ENCODE measurements around the gene CYRIA. TPM values are rescaled to one million over a fixed set of nuclear protein-coding genes. Genes with fewer than 3 reads are reported as not detected.

CYRIA gene
- polyA plus RNA-seq, 1 donor (not counting 4 experiments of a cell fraction or from before 2014, with no cell fraction given): 0.79 TPM

GRCh38 chr2:16654833-16655444, 10.7 kb downstream of the CYRIA start:
- no peaks in the 10 kb centered on the region for H4K20me1 ChIP-seq (ENCODE audit: control insufficient read depth, extremely low read depth, insufficient read depth, low read length)
- H3K27ac ChIP-seq (ENCODE audit: control insufficient read depth, insufficient read depth, low read length): no peak overlapping the region
- no peak for DNase-seq (ENCODE audit: low read depth, low spot score)

GRCh38 chr2:16653799-16654198, 11.8 kb downstream of the CYRIA start:
- TF ChIP-seq CTCF (optimal IDR thresholded peaks at IDR 0.05 in 1 of 3, IDR thresholded peaks at IDR 0.05 in 1 of 3, conservative IDR thresholded peaks at IDR 0.05 in 1 of 3; ENCODE audit: extremely low read depth in 1 of 3, insufficient read depth in 2 of 3, low read length in 3 of 3): no peak
- no peak for TF ChIP-seq EZH2 (IDR thresholded peaks at IDR 0.05; ENCODE audit: low read length)
- Histone ChIP-seq H3K9me3 (ENCODE audit: control insufficient read depth, low read depth, low read length) (no peaks in the 10 kb centered on the region), H3K27ac (ENCODE audit: control insufficient read depth, insufficient read depth, low read length) (no peak overlapping the region), H3K36me3 (ENCODE audit: control insufficient read depth in 2 of 2, extremely low read depth in 1 of 2, insufficient read depth in 2 of 2, low read length in 2 of 2) (no peaks in the 10 kb centered on the region), H3K27me3 (ENCODE audit: control insufficient read depth, extremely low read depth, insufficient read depth, low read length) (no peaks in the 10 kb centered on the region), H2AFZ (ENCODE audit: control insufficient read depth, low read length) (no peak overlapping the region), H3K4me1 (ENCODE audit: control insufficient read depth, extremely low read depth, insufficient read depth, low read length) (peaks cover 18% of the 10 kb centered on the region), H3K79me2 (ENCODE audit: control insufficient read depth, insufficient read depth, low read length) (no peaks in the 10 kb centered on the region), H3K4me2 (ENCODE audit: control insufficient read depth, extremely low read depth, insufficient read depth, low read depth, low read length) (no peak overlapping the region), H4K20me1 (ENCODE audit: control insufficient read depth, extremely low read depth, insufficient read depth, low read length) (no peaks in the 10 kb centered on the region), H3K9ac (ENCODE audit: control insufficient read depth, extremely low read depth, insufficient read depth, low read length) (no peak overlapping the region), H3K9me1 (ENCODE audit: control insufficient read depth, extremely low read depth, insufficient read depth, low read length) (no peaks in the 10 kb centered on the region), H3K4me3 (ENCODE audit: control insufficient read depth in 2 of 3, extremely low read depth in 1 of 3, insufficient read depth in 2 of 3, low read depth in 1 of 3, low read length in 3 of 3) (no peak overlapping the region)
- FAIRE-seq (no peak), DNase-seq (ENCODE audit: low read depth, low spot score) (no peak)
- dilution Hi-C loops (cut with MboI; ENCODE audit: extremely low pct_ligation_motif_present, low sequenced_read_pairs): no loop called here

More at GRCh38 chr2:16654833-16655444, 10.7 kb downstream of the CYRIA start:
- Histone ChIP-seq H3K4me1 (ENCODE audit: control insufficient read depth, extremely low read depth, insufficient read depth, low read length) (peaks cover 18% of the 10 kb centered on the region), H3K9ac (ENCODE audit: control insufficient read depth, extremely low read depth, insufficient read depth, low read length) (no peak overlapping the region), H3K36me3 (ENCODE audit: control insufficient read depth in 2 of 2, extremely low read depth in 1 of 2, insufficient read depth in 2 of 2, low read length in 2 of 2) (no peaks in the 10 kb centered on the region), H3K9me1 (ENCODE audit: control insufficient read depth, extremely low read depth, insufficient read depth, low read length) (no peaks in the 10 kb centered on the region), H3K9me3 (ENCODE audit: control insufficient read depth, low read depth, low read length) (no peaks in the 10 kb centered on the region), H3K4me3 (ENCODE audit: control insufficient read depth in 2 of 3, extremely low read depth in 1 of 3, insufficient read depth in 2 of 3, low read depth in 1 of 3, low read length in 3 of 3) (no peak overlapping the region), H3K4me2 (ENCODE audit: control insufficient read depth, extremely low read depth, insufficient read depth, low read depth, low read length) (no peak overlapping the region), H2AFZ (ENCODE audit: control insufficient read depth, low read length) (no peak overlapping the region), H3K79me2 (ENCODE audit: control insufficient read depth, insufficient read depth, low read length) (no peaks in the 10 kb centered on the region), H3K27me3 (ENCODE audit: control insufficient read depth, extremely low read depth, insufficient read depth, low read length) (peaks cover 3% of the 10 kb centered on the region)
- FAIRE-seq: no peak
- dilution Hi-C loops (cut with MboI; ENCODE audit: extremely low pct_ligation_motif_present, low sequenced_read_pairs): no loop called here
- TF ChIP-seq CTCF (optimal IDR thresholded peaks at IDR 0.05 in 1 of 3, IDR thresholded peaks at IDR 0.05 in 1 of 3, conservative IDR thresholded peaks at IDR 0.05 in 1 of 3; ENCODE audit: extremely low read depth in 1 of 3, insufficient read depth in 2 of 3, low read length in 3 of 3): no peak
- no peak for TF ChIP-seq EZH2 (IDR thresholded peaks at IDR 0.05; ENCODE audit: low read length)
